Measurements from ENCODE around the gene PHACTR1. TPM values are rescaled to one million over a fixed set of nuclear protein-coding genes. Genes with fewer than 3 reads are reported as not detected.
"Not testable (repeated sequence)": the region's sequence is repeated elsewhere in the genome, so short reads cannot be mapped to it uniquely, and the experiment has no call there.

PHACTR1 gene
- total RNA-seq, 1 experiment from 2014 or later: not detected

DNA sequence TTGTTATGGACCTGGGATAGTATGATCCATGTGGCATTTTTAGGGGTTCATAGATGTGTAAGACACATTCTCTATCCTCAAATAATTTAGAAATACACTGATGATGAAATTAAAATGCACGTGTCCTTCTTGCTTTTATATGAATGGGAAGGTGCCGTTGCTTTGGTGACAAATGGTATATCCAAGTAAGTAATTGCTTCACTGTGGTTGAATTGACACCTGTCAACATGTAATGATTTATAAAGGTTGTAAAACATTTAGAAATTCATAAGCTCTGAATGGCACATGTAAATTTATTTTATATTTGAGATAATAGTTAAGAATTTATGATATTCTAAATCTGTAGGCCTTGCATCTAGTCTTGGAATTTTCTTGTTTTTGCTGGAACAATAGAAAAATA lies 227.0 kb downstream of the PHACTR1 start:
- Histone ChIP-seq H2AFZ (ENCODE audit: low read length) (no peak overlapping the region), H3K9me2 (replicated peaks; ENCODE audit: low read length) (no peaks in the 10 kb centered on the region), H3K4me2 (ENCODE audit: low read length) (no peak overlapping the region), H3K27ac (ENCODE audit: low read length) (no peak overlapping the region), H3F3A (ENCODE audit: low read length, unreplicated experiment) (no peaks in the 10 kb centered on the region), H3K9me3 (ENCODE audit: low read length) (no peaks in the 10 kb centered on the region), H3K4me1 (ENCODE audit: insufficient read depth, low read length) (no peaks in the 10 kb centered on the region), H3K79me2 (ENCODE audit: low read length) (no peaks in the 10 kb centered on the region), H3K27me3 (ENCODE audit: low read length) (peaks cover 34% of the 10 kb centered on the region), H3K9ac (ENCODE audit: low read length) (no peak overlapping the region), H4K20me1 (ENCODE audit: low read length) (no peaks in the 10 kb centered on the region), H3K36me3 (ENCODE audit: low read depth, low read length) (no peaks in the 10 kb centered on the region), H3K4me3 (ENCODE audit: low read length) (no peak overlapping the region)
- no peak for DNase-seq
- intact Hi-C loops (cut with micrococcal nuclease): no loop called here
- CTCF ChIA-PET: no interaction called here
- POLR2A ChIA-PET (ENCODE audit: unreplicated experiment): no interaction called here
- TF ChIP-seq EZH2phosphoT487 (IDR thresholded peaks at IDR 0.05; ENCODE audit: borderline replicate concordance, low read length): no peak
- TF ChIP-seq EZH2 (IDR thresholded peaks at IDR 0.05; ENCODE audit: low read length, unreplicated experiment): no peak
- TF ChIP-seq, protein P1, sequence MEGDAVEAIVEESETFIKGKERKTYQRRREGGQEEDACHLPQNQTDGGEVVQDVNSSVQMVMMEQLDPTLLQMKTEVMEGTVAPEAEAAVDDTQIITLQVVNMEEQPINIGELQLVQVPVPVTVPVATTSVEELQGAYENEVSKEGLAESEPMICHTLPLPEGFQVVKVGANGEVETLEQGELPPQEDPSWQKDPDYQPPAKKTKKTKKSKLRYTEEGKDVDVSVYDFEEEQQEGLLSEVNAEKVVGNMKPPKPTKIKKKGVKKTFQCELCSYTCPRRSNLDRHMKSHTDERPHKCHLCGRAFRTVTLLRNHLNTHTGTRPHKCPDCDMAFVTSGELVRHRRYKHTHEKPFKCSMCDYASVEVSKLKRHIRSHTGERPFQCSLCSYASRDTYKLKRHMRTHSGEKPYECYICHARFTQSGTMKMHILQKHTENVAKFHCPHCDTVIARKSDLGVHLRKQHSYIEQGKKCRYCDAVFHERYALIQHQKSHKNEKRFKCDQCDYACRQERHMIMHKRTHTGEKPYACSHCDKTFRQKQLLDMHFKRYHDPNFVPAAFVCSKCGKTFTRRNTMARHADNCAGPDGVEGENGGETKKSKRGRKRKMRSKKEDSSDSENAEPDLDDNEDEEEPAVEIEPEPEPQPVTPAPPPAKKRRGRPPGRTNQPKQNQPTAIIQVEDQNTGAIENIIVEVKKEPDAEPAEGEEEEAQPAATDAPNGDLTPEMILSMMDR (conservative IDR thresholded peaks at IDR 0.05; ENCODE audit: low read depth, low read length): no peak
- ATAC-seq: no peak
- BruUV-seq (replicated peaks): no TSS peak

DNA sequence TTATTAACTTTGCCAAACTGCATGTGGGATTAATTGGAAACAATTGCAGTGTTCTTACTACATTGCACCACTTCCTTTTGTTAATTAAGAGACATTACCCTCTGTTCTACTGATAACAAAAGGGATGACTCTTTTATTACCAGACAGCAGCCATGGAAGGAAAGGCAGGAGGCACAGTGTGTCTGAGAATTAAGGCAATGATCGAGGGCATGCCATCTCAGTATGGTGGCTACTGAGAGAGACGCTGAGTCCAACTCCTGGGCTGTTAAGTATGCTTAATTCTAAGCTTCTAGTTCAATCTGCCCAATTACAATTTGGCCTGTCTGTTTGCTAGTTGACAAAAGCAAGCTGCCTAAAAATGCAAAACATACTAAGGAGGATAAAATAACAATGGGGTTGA lies 227.4 kb downstream of the PHACTR1 start:
- H3K4me2 ChIP-seq (ENCODE audit: low read length): no peak overlapping the region
- ATAC-seq: no peak
- POLR2A ChIA-PET (ENCODE audit: unreplicated experiment): no interaction called here

GRCh38 chr6:12944528-12944927 lies 228.0 kb downstream of the PHACTR1 start:
- POLR2A ChIA-PET (ENCODE audit: unreplicated experiment); intact Hi-C loops (cut with micrococcal nuclease); H3K4me3 ChIP-seq (ENCODE audit: low read length); H3K27ac ChIP-seq (ENCODE audit: low read length); H2AFZ ChIP-seq (ENCODE audit: low read length); BruUV-seq (replicated peaks); H3K36me3 ChIP-seq (ENCODE audit: low read depth, low read length); H4K20me1 ChIP-seq (ENCODE audit: low read length); CTCF ChIA-PET; H3K4me1 ChIP-seq (ENCODE audit: insufficient read depth, low read length); H3K9me3 ChIP-seq (ENCODE audit: low read length); H3K9me2 ChIP-seq (replicated peaks; ENCODE audit: low read length); H3K79me2 ChIP-seq (ENCODE audit: low read length); DNase-seq; ATAC-seq; H3K9ac ChIP-seq (ENCODE audit: low read length); H3F3A ChIP-seq (ENCODE audit: low read length, unreplicated experiment); H3K4me2 ChIP-seq (ENCODE audit: low read length): not testable (repeated sequence)
- peaks cover 24% of the 10 kb centered on the region for H3K27me3 ChIP-seq (ENCODE audit: low read length)

More for the DNA sequence above, 227.4 kb downstream of the PHACTR1 start:
- Histone ChIP-seq H3K27me3 (ENCODE audit: low read length) (peaks cover 29% of the 10 kb centered on the region), H4K20me1 (ENCODE audit: low read length) (no peaks in the 10 kb centered on the region), H3K79me2 (ENCODE audit: low read length) (no peaks in the 10 kb centered on the region), H2AFZ (ENCODE audit: low read length) (no peak overlapping the region), H3K4me3 (ENCODE audit: low read length) (no peak overlapping the region), H3K9ac (ENCODE audit: low read length) (no peak overlapping the region), H3F3A (ENCODE audit: low read length, unreplicated experiment) (no peaks in the 10 kb centered on the region), H3K36me3 (ENCODE audit: low read depth, low read length) (no peaks in the 10 kb centered on the region), H3K9me3 (ENCODE audit: low read length) (no peaks in the 10 kb centered on the region), H3K4me1 (ENCODE audit: insufficient read depth, low read length) (no peaks in the 10 kb centered on the region), H3K9me2 (replicated peaks; ENCODE audit: low read length) (no peaks in the 10 kb centered on the region), H3K27ac (ENCODE audit: low read length) (no peak overlapping the region)
- TF ChIP-seq, protein P1 (conservative IDR thresholded peaks at IDR 0.05; ENCODE audit: low read depth, low read length): no peak
- no peak for TF ChIP-seq EZH2 (IDR thresholded peaks at IDR 0.05; ENCODE audit: low read length, unreplicated experiment)
- TF ChIP-seq EZH2phosphoT487 (IDR thresholded peaks at IDR 0.05; ENCODE audit: borderline replicate concordance, low read length): no peak
- intact Hi-C loops (cut with micrococcal nuclease): no loop called here
- CTCF ChIA-PET: no interaction called here
- DNase-seq: no peak
- no TSS peak for BruUV-seq (replicated peaks)

Data from PC-3 (cell line).